ENCODE measurements around the gene PLCB1.

PLCB1 gene

DNA sequence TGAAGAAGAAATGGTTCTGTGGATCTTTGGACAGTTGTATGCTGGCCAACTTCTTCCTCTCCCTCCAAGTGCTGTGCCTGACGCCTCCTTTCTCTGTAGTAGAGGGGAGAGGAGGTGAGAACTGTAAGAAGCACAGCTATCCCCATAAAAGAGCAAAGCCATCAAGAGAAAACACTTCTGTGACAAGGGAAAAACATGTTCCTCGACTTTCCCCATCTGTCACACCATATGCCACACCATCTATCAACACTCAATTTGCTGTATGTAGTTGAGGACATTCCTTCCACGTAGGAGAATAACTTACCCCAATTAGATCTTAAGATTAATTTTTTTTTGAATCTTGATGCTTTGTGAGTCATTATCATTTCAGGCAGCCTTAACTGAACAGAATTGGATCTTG is 780.7 kb downstream of the PLCB1 start:
- Histone ChIP-seq H3K27me3 (ENCODE audit: control insufficient read depth, low read length) (no peaks in the 10 kb centered on the region), H3K9me3 (ENCODE audit: control insufficient read depth, insufficient read depth, low read length) (no peaks in the 10 kb centered on the region; the same call in 1 of the 2 replicates), H3K27ac (ENCODE audit: low read depth, low read length) (no peak overlapping the region), H3F3A (ENCODE audit: control insufficient read depth, insufficient read depth) (no peaks in the 10 kb centered on the region), H4K20me1 (ENCODE audit: control insufficient read depth, insufficient read depth, low read depth, low read length) (no peaks in the 10 kb centered on the region), H3K4me3 (ENCODE audit: low read length) (no peak overlapping the region), H3K79me2 (ENCODE audit: control insufficient read depth, low read length) (no peaks in the 10 kb centered on the region), H3K4me2 (ENCODE audit: low read length) (no peak overlapping the region), H3K4me1 (ENCODE audit: control insufficient read depth, low read length) (no peaks in the 10 kb centered on the region), H3K9me2 (replicated peaks; ENCODE audit: control insufficient read depth, low read length) (no peaks in the 10 kb centered on the region), H3K36me3 (ENCODE audit: control insufficient read depth, low read length) (no peaks in the 10 kb centered on the region)
- no peak for TF ChIP-seq EZH2phosphoT487 (IDR thresholded peaks at IDR 0.05; ENCODE audit: borderline replicate concordance, low read length)
- TF ChIP-seq, protein P1, sequence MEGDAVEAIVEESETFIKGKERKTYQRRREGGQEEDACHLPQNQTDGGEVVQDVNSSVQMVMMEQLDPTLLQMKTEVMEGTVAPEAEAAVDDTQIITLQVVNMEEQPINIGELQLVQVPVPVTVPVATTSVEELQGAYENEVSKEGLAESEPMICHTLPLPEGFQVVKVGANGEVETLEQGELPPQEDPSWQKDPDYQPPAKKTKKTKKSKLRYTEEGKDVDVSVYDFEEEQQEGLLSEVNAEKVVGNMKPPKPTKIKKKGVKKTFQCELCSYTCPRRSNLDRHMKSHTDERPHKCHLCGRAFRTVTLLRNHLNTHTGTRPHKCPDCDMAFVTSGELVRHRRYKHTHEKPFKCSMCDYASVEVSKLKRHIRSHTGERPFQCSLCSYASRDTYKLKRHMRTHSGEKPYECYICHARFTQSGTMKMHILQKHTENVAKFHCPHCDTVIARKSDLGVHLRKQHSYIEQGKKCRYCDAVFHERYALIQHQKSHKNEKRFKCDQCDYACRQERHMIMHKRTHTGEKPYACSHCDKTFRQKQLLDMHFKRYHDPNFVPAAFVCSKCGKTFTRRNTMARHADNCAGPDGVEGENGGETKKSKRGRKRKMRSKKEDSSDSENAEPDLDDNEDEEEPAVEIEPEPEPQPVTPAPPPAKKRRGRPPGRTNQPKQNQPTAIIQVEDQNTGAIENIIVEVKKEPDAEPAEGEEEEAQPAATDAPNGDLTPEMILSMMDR (IDR thresholded peaks at IDR 0.05; ENCODE audit: low read depth, low read length, poor library complexity, severe bottlenecking), result no peak

DNA sequence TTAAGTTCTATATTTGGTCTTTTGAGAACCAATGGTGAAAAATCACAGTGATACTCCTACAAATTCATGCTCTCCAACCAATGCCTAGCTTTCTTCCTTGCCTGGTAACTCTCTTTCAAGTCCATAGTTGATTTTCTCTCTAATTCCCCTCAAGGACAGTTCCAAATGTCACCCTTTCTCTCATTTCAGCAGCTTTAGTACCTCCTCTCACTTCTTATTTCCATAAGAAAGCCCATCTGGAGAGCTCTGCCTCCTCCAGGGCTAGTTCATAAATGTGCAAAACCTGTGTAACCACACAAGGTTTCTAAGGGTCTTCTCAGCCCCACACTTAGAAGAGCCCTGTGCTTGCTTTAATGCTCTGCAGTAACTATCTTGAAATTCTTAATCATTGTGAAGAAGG is 781.4 kb downstream of the PLCB1 start:
- Histone ChIP-seq H3K9me3 (ENCODE audit: control insufficient read depth, insufficient read depth, low read length) (no peaks in the 10 kb centered on the region; the same call in 1 of the 2 replicates), H3K4me1 (ENCODE audit: control insufficient read depth, low read length) (no peaks in the 10 kb centered on the region), H3K27ac (ENCODE audit: low read depth, low read length) (no peak overlapping the region), H3K9me2 (replicated peaks; ENCODE audit: control insufficient read depth, low read length) (no peaks in the 10 kb centered on the region), H3K4me3 (ENCODE audit: low read length) (no peak overlapping the region), H4K20me1 (ENCODE audit: control insufficient read depth, insufficient read depth, low read depth, low read length) (no peaks in the 10 kb centered on the region), H3K36me3 (ENCODE audit: control insufficient read depth, low read length) (no peaks in the 10 kb centered on the region), H3F3A (ENCODE audit: control insufficient read depth, insufficient read depth) (no peaks in the 10 kb centered on the region), H3K27me3 (ENCODE audit: control insufficient read depth, low read length) (no peaks in the 10 kb centered on the region), H3K79me2 (ENCODE audit: control insufficient read depth, low read length) (no peaks in the 10 kb centered on the region), H3K4me2 (ENCODE audit: low read length) (no peak overlapping the region)
- no peak for TF ChIP-seq EZH2phosphoT487 (IDR thresholded peaks at IDR 0.05; ENCODE audit: borderline replicate concordance, low read length)
- TF ChIP-seq, protein P1 (IDR thresholded peaks at IDR 0.05; ENCODE audit: low read depth, low read length, poor library complexity, severe bottlenecking), result no peak

DNA sequence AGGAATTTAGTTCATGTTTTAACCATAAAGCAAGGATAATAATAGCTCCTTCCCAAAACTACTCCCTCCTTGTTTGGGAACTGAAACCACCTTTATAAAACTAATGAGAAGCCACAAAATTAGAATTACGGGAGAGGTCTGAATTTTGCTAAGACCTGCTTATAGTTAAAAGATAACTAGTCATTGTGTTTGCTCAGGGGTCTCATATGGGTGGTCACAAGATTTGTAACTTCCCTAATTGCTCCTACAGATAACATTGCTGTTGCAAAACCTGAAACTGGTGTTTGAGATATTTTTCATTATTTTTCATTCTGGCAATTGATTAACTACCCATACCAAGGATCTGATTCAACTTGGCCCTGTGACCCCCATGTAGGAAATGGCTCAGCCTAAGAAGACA is 782.4 kb downstream of the PLCB1 start:
- Histone ChIP-seq H3K27me3 (ENCODE audit: control insufficient read depth, low read length) (no peaks in the 10 kb centered on the region), H4K20me1 (ENCODE audit: control insufficient read depth, insufficient read depth, low read depth, low read length) (no peaks in the 10 kb centered on the region), H3F3A (ENCODE audit: control insufficient read depth, insufficient read depth) (no peaks in the 10 kb centered on the region), H3K27ac (ENCODE audit: low read depth, low read length) (no peak overlapping the region), H3K4me3 (ENCODE audit: low read length) (no peak overlapping the region), H3K36me3 (ENCODE audit: control insufficient read depth, low read length) (no peaks in the 10 kb centered on the region), H3K4me1 (ENCODE audit: control insufficient read depth, low read length) (no peaks in the 10 kb centered on the region), H3K4me2 (ENCODE audit: low read length) (no peak overlapping the region), H3K79me2 (ENCODE audit: control insufficient read depth, low read length) (no peaks in the 10 kb centered on the region), H3K9me2 (replicated peaks; ENCODE audit: control insufficient read depth, low read length) (no peaks in the 10 kb centered on the region), H3K9me3 (ENCODE audit: control insufficient read depth, insufficient read depth, low read length) (no peaks in the 10 kb centered on the region; the same call in 1 of the 2 replicates)
- TF ChIP-seq EZH2phosphoT487 (IDR thresholded peaks at IDR 0.05; ENCODE audit: borderline replicate concordance, low read length), result no peak
- TF ChIP-seq, protein P1 (IDR thresholded peaks at IDR 0.05; ENCODE audit: low read depth, low read length, poor library complexity, severe bottlenecking), result no peak
